Upper lobe of left lung (tissue), 6 donors: Measurements from ENCODE around the gene RAX2. TPM values are rescaled to one million over a fixed set of nuclear protein-coding genes. Genes with fewer than 3 reads are reported as not detected.

Experiments
- ATAC-seq, 2 donors: fragments of 200-7000 bp; cut with Tn5 transposase; one replicate each; pipeline ENCODE4 v1.9.1; 2022; ENCODE audit warnings: mild to moderate bottlenecking in 2 of 2, moderate library complexity in 2 of 2; ENCODE audit not compliant: low FRiP score in 2 of 2
- DNase-seq, 2 donors: peaks; one replicate each; pipeline ENCODE4 v3.0.0-alpha.2; 2019 to 2020
- H3K27ac ChIP-seq, 4 donors: fragments of 200-600 bp; sonication (generic); one replicate each; pipeline ENCODE4 v1.5.1; 2016 to 2019
- H3K27me3 ChIP-seq, 4 donors: fragments of 200-600 bp; sonication (generic); one replicate each; pipeline ENCODE4 v1.5.1; 2017 to 2019
- H3K36me3 ChIP-seq, 4 donors: fragments of 200-600 bp; sonication (generic); one replicate each; pipeline ENCODE4 v1.5.1; 2016 to 2019
- H3K4me1 ChIP-seq, 4 donors: fragments of 200-600 bp; sonication (generic); one replicate each; pipeline ENCODE4 v1.5.1; 2018 to 2019
- H3K4me3 ChIP-seq, 4 donors: fragments of 200-600 bp; sonication (generic); one replicate each; pipeline ENCODE4 v1.5.1; 2017 to 2019; ENCODE audit warnings: mild to moderate bottlenecking in 2 of 4, moderate library complexity in 1 of 4
- H3K9me3 ChIP-seq, 4 donors: fragments of 200-600 bp; sonication (generic); one replicate each; pipeline ENCODE4 v1.5.1; 2018 to 2019
- EP300 ChIP-seq, 4 donors: sonication (generic); formaldehyde crosslinking; IDR thresholded peaks; one replicate each; pipeline ENCODE4 v1.5.1; 2017; ENCODE audit warnings: antibody characterized with exemption in 4 of 4, control low read depth in 2 of 4
- POLR2A ChIP-seq, 4 donors: fragments of 450-650 bp; IDR thresholded peaks; one replicate each; pipeline ENCODE4 v1.5.1; 2016 to 2017; ENCODE audit warnings: antibody characterized with exemption in 4 of 4, mild to moderate bottlenecking in 2 of 4
- POLR2AphosphoS5 ChIP-seq, 2 donors: sonication (generic); formaldehyde crosslinking; IDR thresholded peaks; one replicate each; pipeline ENCODE4 v1.5.1; 2017; ENCODE audit warnings: antibody characterized with exemption in 2 of 2
- WGBS, 2 donors: methylation state at CpG; one replicate each; pipeline ENCODE4 v1.1.5; 2017 to 2018; 5-methylcytosine and 5-hydroxymethylcytosine counted together
- total RNA-seq, 6 donors: library from RNA; depleted of rRNA in 4 of 6; stranded (reverse); fragments of >200 nt in 4 of 6; gene quantifications; one replicate each; pipeline versions ENCODE4 v1.1.0 to v1.2.1, GENCODE V29; 2016 to 2021
- TF ChIP-seq, protein P1 (sequence below), 6 experiments: fragments of 450-650 bp in 4 of 6; fragments of 200-600 bp in 2 of 6; sonication (generic) in 2 of 6; IDR thresholded peaks; one replicate each; pipeline ENCODE4 v1.5.1; 2016 to 2019; ENCODE audit warnings: antibody characterized with exemption in 6 of 6
- donor health status: DM: no; HTN: no; CAD: no; lungs with moderate emphysema.
- donor health status: DM: no; HTN: yes; CAD: no; lungs with severe emphysema.

The RAX2 gene
- total RNA-seq, 6 donors from 2014 or later = not detected

DNA sequence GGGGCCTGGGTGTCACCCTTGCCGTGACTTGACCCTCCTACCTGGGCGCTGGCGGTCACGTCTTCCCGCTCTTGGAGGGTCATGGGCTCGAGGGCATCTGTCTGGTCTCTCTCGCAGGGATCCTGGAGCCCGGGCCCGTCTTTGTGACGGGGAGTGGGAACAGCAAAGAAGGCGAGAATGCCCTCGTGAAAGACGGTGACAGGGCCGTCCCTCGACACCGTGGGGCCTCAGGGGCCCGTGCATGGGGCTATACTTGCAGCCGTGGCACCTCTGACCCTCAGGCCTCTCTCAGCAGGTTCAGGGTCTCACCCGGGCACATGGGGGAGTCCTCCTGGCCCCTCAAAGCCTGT, 35.1 kb upstream of the RAX2 start:
- ATAC-seq (no peak), DNase-seq (no peak)
- H3K36me3 ChIP-seq = no peaks in the 10 kb centered on the region
- peak overlapping the region in 2 of 4 donors; percentile 7 to 50 for H3K27ac ChIP-seq
- peaks cover 0 to 1% (median under 1%) of the 10 kb centered on the region in 4 donors for H3K27me3 ChIP-seq
- H3K4me3 ChIP-seq = no peak overlapping the region
- peaks cover 21 to 46% (median 25%) of the 10 kb centered on the region in 4 donors for H3K4me1 ChIP-seq
- 50 to 83% methylated on average over 2 to 14 of the region's 19 CpGs for WGBS, 2 donors
- TF ChIP-seq EP300 (IDR thresholded peaks at IDR 0.05) = no peak
- no peak for TF ChIP-seq POLR2A (IDR thresholded peaks at IDR 0.05)
- no peak for TF ChIP-seq POLR2AphosphoS5 (IDR thresholded peaks at IDR 0.05)
- TF ChIP-seq, protein P1, sequence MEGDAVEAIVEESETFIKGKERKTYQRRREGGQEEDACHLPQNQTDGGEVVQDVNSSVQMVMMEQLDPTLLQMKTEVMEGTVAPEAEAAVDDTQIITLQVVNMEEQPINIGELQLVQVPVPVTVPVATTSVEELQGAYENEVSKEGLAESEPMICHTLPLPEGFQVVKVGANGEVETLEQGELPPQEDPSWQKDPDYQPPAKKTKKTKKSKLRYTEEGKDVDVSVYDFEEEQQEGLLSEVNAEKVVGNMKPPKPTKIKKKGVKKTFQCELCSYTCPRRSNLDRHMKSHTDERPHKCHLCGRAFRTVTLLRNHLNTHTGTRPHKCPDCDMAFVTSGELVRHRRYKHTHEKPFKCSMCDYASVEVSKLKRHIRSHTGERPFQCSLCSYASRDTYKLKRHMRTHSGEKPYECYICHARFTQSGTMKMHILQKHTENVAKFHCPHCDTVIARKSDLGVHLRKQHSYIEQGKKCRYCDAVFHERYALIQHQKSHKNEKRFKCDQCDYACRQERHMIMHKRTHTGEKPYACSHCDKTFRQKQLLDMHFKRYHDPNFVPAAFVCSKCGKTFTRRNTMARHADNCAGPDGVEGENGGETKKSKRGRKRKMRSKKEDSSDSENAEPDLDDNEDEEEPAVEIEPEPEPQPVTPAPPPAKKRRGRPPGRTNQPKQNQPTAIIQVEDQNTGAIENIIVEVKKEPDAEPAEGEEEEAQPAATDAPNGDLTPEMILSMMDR (IDR thresholded peaks at IDR 0.05) = no peak
- no peaks in the 10 kb centered on the region for H3K9me3 ChIP-seq

DNA sequence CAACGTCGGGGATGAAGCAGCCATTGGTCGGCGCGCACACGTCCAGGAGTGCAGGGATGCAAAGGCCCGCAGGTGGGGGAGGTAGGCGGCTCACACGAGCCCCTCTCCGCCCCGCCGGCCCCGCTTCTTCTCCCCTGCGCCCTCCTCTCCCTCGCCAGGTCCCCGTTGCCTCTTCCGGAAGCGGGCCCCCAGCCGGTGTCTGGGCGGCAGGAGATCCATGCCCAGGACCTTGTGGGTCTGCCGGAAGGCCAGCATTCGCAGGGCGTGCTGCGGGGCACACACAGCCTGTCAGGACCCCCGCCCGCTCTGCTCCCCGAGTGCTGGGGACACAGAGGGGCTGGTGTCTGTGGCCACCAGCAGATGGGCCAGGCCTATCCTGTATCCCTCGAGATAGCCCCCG, 33.8 kb upstream of the RAX2 start:
- Histone ChIP-seq H3K36me3 (no peaks in the 10 kb centered on the region), H3K27ac (no peak overlapping the region), H3K4me3 (no peak overlapping the region), H3K27me3 (peaks cover 0 to 13% (median 5%) of the 10 kb centered on the region in 4 donors), H3K9me3 (no peaks in the 10 kb centered on the region), H3K4me1 (peaks cover 22 to 46% (median 27%) of the 10 kb centered on the region in 4 donors)
- 90 to 91% methylated on average over 9 to 29 of the region's 29 CpGs for WGBS, 2 donors
- no peak for TF ChIP-seq POLR2AphosphoS5 (IDR thresholded peaks at IDR 0.05)
- TF ChIP-seq POLR2A (IDR thresholded peaks at IDR 0.05) = no peak
- TF ChIP-seq, protein P1 (IDR thresholded peaks at IDR 0.05) = no peak
- no peak for TF ChIP-seq EP300 (IDR thresholded peaks at IDR 0.05)
- DNase-seq (no peak), ATAC-seq (no peak)

DNA sequence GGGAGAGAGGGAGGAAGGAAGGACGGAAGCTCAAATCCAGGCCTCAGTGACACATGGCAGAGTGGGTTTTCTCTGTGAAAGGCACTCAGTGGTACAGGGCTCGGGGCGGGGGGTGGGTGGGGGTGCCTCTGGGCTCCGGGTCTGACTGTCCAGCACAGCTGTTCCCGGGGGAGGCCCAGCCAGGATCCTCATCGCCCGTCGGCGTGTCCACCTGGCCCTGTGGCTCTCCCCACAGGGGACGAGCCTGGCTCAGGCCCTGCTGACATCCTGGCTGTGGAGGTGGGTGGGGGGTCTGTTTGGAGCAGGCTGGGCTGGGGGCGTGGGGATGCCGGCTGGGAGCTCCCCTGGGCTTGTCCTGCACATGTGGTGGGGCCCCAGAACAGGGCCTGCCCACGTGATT, 32.4 kb upstream of the RAX2 start:
- TF ChIP-seq POLR2AphosphoS5 (IDR thresholded peaks at IDR 0.05) = no peak
- no peak for TF ChIP-seq POLR2A (IDR thresholded peaks at IDR 0.05)
- TF ChIP-seq EP300 (IDR thresholded peaks at IDR 0.05) = no peak
- TF ChIP-seq, protein P1 (IDR thresholded peaks at IDR 0.05) = no peak
- no peak overlapping the region for H3K27ac ChIP-seq
- no peak for ATAC-seq
- H3K9me3 ChIP-seq = no peaks in the 10 kb centered on the region
- whole genome bisulfite sequencing, 2 donors = 83 to 91% methylated on average over 7 of the region's 13 CpGs
- no peak overlapping the region for H3K4me3 ChIP-seq
- peaks cover 21 to 48% (median 30%) of the 10 kb centered on the region in 4 donors for H3K4me1 ChIP-seq
- H3K36me3 ChIP-seq = no peaks in the 10 kb centered on the region
- DNase-seq = no peak
- H3K27me3 ChIP-seq = peaks cover 0 to 14% (median 5%) of the 10 kb centered on the region in 4 donors

DNA sequence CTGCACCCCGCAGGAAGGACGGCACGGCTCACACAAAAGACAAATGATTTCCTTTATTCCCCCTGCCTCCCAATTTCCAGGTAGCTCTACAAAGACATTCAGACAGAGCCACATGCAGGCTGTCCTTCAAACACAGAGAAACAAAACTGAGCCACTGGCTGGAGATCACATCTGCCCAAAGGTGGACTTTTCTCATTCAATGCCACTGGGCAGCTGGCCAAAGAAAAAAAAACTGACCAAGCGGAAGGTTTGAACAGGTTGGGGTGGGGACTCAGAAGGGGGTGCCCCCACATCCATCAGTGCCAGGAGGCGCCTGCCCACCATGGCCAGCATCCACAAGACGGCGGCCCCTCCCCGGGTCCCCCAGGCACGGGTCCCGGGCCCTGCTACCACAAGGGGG, 32.0 kb upstream of the RAX2 start:
- H3K4me1 ChIP-seq = peaks cover 21 to 47% (median 29%) of the 10 kb centered on the region in 4 donors
- H3K27me3 ChIP-seq = peaks cover 0 to 14% (median 5%) of the 10 kb centered on the region in 4 donors
- ATAC-seq (no peak), DNase-seq (no peak)
- no peak for TF ChIP-seq POLR2AphosphoS5 (IDR thresholded peaks at IDR 0.05)
- TF ChIP-seq EP300 (IDR thresholded peaks at IDR 0.05) = no peak
- TF ChIP-seq, protein P1 (IDR thresholded peaks at IDR 0.05) = no peak
- TF ChIP-seq POLR2A (IDR thresholded peaks at IDR 0.05) = no peak
- H3K4me3 ChIP-seq = no peak overlapping the region
- H3K36me3 ChIP-seq = no peaks in the 10 kb centered on the region
- 81 to 82% methylated on average over 10 of the region's 10 CpGs for WGBS, 2 donors
- H3K27ac ChIP-seq = no peak overlapping the region
- H3K9me3 ChIP-seq = no peaks in the 10 kb centered on the region
